GM12878 (cell line): ENCODE data around the gene SPTAN1.

Experiments
- BHLHE40 ChIP-seq, 2 experiments: fragments of 450-650 bp in 1 of 2; IDR thresholded peaks; 2 replicates each; pipeline ENCODE4 v1.6.1; 2011 to 2017; ENCODE audit warnings: low read depth in 2 of 2, borderline replicate concordance in 1 of 2, improper control_type of control experiment in 1 of 2, low read length in 1 of 2, mild to moderate bottlenecking in 1 of 2
- EP300 ChIP-seq, 2 experiments: fragments of 150-350 bp in 1 of 2; IDR thresholded peaks; 2 replicates each; pipeline ENCODE4 v1.6.1; 2011 to 2012; ENCODE audit warnings: low read depth in 2 of 2, low read length in 2 of 2, borderline replicate concordance in 1 of 2, improper control_type of control experiment in 1 of 2, inconsistent platforms in 1 of 2; ENCODE audit not compliant: control insufficient read depth in 1 of 2
- FOS ChIP-seq: IDR thresholded peaks from 3 replicates; pipeline ENCODE4 v1.6.1; 2011; ENCODE audit warnings: borderline replicate concordance; ENCODE audit not compliant: insufficient read length; ENCODE audit errors: extremely low read depth
- LARP7 ChIP-seq: fragments of 450-650 bp; IDR thresholded peaks from 2 replicates; pipeline ENCODE4 v1.6.1; 2017; ENCODE audit warnings: mild to moderate bottlenecking
- NRF1 ChIP-seq: conservative IDR thresholded peaks from 2 replicates; pipeline ENCODE4 v1.6.1; 2011; ENCODE audit warnings: mild to moderate bottlenecking, low read depth, low read length, improper control_type of control experiment
- RAD21 ChIP-seq: IDR thresholded peaks from 2 replicates; pipeline ENCODE4 v1.6.1; 2011; ENCODE audit warnings: mild to moderate bottlenecking, low read depth, low read length, moderate library complexity; ENCODE audit not compliant: insufficient read depth
- RFX5 ChIP-seq: IDR thresholded peaks from 2 replicates; pipeline ENCODE4 v1.6.1; 2011; ENCODE audit warnings: low read depth, low read length, improper control_type of control experiment
- ZSCAN29 ChIP-seq: fragments of 450-650 bp; IDR thresholded peaks from 2 replicates; pipeline ENCODE4 v1.6.1; 2017; ENCODE audit warnings: mild to moderate bottlenecking, moderate library complexity
- TF ChIP-seq, protein P1 (sequence below), 3 experiments: IDR thresholded peaks in 2 of 3; conservative IDR thresholded peaks in 1 of 3; 2 replicates each; pipeline ENCODE4 v1.5.1; 2011; ENCODE audit warnings: low read depth in 3 of 3, low read length in 3 of 3, mild to moderate bottlenecking in 3 of 3, control low read depth in 2 of 3, moderate library complexity in 2 of 3, inconsistent platforms in 1 of 3, mixed read lengths in 1 of 3; ENCODE audit not compliant: control insufficient read depth in 2 of 3, insufficient read depth in 1 of 3; ENCODE audit errors: extremely low read depth in 1 of 3
- TF ChIP-seq, protein P2 (sequence below): fragments of 450-650 bp; IDR thresholded peaks from 2 replicates; pipeline ENCODE4 v1.6.1; 2018; ENCODE audit warnings: mild to moderate bottlenecking, low read depth, moderate library complexity; ENCODE audit not compliant: partially characterized antibody

DNA sequence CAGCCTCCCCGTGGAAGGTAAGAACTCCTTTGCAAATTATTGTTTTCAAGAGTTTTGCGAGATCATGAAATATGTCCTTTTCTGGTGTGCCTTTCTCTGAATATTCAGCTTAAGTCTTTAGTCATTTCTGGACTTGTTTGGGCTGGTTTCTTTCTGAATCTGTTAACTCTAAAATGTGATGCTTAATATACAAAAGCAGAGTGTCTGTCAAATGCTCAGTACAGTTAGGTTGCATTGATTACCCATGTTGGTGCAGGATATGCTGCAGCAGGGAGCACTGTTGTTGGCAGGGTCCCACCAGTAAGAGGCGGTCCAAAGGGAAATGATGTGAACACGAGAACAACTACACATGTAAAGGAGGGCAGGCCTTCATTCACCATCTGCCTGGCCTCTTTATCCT lies 47.7 kb downstream of the SPTAN1 start:
- TF ChIP-seq, protein P1, sequence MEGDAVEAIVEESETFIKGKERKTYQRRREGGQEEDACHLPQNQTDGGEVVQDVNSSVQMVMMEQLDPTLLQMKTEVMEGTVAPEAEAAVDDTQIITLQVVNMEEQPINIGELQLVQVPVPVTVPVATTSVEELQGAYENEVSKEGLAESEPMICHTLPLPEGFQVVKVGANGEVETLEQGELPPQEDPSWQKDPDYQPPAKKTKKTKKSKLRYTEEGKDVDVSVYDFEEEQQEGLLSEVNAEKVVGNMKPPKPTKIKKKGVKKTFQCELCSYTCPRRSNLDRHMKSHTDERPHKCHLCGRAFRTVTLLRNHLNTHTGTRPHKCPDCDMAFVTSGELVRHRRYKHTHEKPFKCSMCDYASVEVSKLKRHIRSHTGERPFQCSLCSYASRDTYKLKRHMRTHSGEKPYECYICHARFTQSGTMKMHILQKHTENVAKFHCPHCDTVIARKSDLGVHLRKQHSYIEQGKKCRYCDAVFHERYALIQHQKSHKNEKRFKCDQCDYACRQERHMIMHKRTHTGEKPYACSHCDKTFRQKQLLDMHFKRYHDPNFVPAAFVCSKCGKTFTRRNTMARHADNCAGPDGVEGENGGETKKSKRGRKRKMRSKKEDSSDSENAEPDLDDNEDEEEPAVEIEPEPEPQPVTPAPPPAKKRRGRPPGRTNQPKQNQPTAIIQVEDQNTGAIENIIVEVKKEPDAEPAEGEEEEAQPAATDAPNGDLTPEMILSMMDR (IDR thresholded peaks at IDR 0.05 in 2 of 3, conservative IDR thresholded peaks at IDR 0.05 in 1 of 3; ENCODE audit: control insufficient read depth in 2 of 3, extremely low read depth in 1 of 3, insufficient read depth in 1 of 3, low read depth in 3 of 3, low read length in 3 of 3), result no peak
- TF ChIP-seq BHLHE40 (IDR thresholded peaks at IDR 0.05; ENCODE audit: borderline replicate concordance in 1 of 2, low read depth in 2 of 2, low read length in 1 of 2) (no peak), RFX5 (no peak), ZSCAN29 (no peak), FOS (no peak), EP300 (IDR thresholded peaks at IDR 0.05; ENCODE audit: borderline replicate concordance in 1 of 2, control insufficient read depth in 1 of 2, low read depth in 2 of 2, low read length in 2 of 2) (no peak), RAD21 (no peak), NRF1 (no peak), LARP7 (no peak)
- TF ChIP-seq, protein P2, sequence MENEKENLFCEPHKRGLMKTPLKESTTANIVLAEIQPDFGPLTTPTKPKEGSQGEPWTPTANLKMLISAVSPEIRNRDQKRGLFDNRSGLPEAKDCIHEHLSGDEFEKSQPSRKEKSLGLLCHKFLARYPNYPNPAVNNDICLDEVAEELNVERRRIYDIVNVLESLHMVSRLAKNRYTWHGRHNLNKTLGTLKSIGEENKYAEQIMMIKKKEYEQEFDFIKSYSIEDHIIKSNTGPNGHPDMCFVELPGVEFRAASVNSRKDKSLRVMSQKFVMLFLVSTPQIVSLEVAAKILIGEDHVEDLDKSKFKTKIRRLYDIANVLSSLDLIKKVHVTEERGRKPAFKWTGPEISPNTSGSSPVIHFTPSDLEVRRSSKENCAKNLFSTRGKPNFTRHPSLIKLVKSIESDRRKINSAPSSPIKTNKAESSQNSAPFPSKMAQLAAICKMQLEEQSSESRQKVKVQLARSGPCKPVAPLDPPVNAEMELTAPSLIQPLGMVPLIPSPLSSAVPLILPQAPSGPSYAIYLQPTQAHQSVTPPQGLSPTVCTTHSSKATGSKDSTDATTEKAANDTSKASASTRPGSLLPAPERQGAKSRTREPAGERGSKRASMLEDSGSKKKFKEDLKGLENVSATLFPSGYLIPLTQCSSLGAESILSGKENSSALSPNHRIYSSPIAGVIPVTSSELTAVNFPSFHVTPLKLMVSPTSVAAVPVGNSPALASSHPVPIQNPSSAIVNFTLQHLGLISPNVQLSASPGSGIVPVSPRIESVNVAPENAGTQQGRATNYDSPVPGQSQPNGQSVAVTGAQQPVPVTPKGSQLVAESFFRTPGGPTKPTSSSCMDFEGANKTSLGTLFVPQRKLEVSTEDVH, result no peak
